Putamen (tissue), 1 donor: Measurements from ENCODE around the gene SHC3.

Source experiments
- DNase-seq: peaks from one replicate; pipeline ENCODE4 v3.0.0-alpha.2; 2016; ENCODE audit warnings: low spot score

SHC3 gene

DNA sequence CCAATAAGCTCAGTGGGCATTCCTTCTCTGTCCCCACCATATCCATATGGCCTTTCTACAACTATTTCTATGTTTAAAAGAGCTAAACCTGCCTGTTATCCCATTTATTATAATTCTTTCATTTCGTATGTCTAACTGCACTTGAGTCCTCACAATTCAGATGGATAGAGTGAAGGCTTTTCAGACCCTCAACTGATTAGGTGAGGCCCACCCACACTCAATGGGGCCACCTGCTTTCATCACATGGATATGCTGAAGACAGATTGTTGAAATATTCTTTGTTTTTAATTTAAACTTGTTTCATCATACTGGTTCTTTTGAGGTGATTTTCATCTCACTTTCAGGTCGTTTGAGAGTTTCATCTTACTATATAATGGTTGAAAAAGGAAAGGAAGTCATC is 193.0 kb downstream of the SHC3 start:
- DNase-seq, result no peak

DNA sequence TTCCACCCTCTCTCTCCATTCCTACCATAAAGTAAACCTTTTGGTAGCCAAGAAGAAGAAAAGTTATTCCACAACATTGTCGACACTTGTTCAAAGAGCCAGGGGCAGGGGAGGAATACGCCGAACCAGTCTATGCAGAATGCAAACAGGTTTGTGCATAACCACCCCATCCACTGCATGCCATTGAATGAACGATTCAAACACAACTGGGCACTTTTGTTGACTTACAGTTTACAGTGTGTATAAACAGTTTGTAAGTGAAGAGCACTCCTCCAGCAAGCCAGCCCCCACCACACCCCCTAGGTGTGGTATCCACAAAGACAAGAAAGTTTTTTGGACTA is 194.1 kb downstream of the SHC3 start:
- DNase-seq, result no peak

- no peak for DNase-seq
These were observed 194.6 kb downstream of the SHC3 start for GRCh38 chr9:88983865-88984542.

DNA sequence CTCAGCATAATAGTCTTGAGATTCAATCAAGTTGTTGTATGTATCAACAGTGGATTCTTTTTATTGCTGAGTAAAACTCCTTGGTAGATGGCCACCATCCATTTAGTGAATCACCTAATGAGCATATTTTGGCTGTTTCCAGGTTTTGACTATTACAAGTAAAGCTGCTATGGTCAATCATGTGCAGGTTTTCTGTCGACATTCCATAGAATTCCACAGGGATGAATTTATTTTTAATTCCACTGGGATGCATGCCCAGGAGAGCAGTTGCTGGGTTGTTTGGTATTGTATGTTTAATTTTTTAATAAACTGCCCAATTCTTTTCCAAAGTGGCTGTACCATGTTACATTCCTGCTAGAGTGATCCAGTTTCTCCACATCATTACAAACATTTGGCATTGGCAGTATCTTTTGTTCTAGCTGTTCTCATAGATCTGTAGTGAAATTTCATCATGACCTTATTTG is 197.8 kb downstream of the SHC3 start:
- DNase-seq, result no peak

DNA sequence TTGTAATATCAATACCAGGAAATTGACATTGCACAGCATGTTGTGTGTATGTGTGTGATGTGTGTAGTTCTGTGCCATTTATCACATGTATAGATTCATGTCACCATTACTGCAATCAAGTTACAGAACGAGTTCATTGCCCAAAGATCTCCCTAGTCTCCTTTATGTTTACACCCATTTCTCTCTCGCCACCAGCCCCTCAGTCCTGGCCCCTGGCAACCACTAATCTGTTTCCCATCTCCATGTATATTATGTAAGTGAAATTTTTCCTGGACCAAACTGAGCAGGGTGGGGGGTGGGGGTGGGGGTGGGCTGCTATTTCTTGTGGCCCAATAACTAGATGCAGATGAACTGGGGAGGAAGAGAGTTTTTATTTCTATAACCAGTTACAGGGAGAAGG is 198.8 kb downstream of the SHC3 start:
- DNase-seq, result no peak

DNA sequence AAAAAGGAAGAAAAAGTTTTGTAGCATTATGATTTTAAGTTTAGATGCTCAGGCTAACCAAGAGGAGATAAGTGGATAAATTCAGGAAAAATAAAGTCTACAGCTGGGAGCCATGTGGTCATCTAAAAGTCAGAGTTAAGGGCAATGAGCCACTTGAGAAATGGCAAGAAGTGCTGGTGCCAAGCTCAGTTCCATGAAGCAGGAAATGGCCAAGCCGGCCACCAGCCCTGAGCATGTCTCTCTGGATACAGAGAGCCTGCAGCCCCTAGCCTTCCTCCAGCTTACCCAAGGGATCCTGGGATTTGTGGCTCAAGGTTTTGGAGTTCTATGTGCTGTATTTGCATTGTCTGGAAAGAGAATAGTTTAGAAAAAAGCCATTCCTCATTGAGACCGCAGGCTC is 199.6 kb downstream of the SHC3 start:
- DNase-seq, result no peak

- no peak for DNase-seq
These were observed 200.6 kb downstream of the SHC3 start for GRCh38 chr9:88978034-88978433.

GRCh38 chr9:88976890-88977257 is 201.7 kb downstream of the SHC3 start:
- DNase-seq, result no peak

GRCh38 chr9:88975966-88976889 is 202.4 kb downstream of the SHC3 start:
- DNase-seq, result no peak

- no peak for DNase-seq
These were observed 204.0 kb downstream of the SHC3 start for GRCh38 chr9:88974641-88975040.

- DNase-seq, result no peak
These were observed 205.2 kb downstream of the SHC3 start for GRCh38 chr9:88973281-88974045.

GRCh38 chr9:88972401-88972800 is 206.2 kb downstream of the SHC3 start:
- DNase-seq, result no peak

DNA sequence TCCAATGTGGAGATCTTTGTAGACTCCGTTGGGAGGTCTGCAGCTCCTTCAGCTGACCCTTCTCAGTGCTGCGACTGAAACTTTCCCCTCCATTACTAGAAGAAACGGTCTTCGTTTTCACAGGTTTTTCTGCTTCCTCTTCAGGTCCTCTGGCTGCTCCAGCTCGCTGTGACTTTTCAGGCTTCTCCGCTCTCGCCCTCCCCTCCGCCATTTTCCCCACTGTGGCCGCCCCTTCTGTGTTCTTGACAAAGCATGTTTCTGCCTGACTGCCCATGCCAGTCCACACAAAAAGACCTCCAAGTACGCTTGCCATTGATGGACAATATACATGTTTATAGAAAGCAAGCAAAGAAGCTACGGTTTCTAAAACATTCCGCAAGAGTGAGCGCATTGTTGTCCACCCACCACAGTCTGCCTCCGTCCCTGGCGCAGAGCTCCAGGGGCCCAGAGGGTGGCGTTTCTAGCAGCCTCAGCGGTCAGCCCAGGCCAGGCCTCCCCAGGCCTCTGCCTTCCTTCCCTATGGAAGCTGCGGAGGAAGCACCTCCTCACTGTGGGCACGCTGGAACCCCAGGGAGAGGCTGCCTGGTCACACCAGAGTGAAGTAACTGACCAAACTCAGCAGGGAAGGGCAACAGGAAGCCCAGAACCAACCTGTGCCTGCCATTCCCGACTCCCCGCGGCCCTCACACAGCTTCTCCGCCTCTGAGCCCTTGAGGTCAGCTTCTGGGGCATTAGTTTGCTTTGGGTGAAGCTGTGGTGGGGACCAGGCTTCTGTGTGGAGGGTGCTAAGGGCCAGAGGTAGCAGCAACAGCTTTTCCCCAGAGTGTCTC is 207.3 kb downstream of the SHC3 start:
- no peak for DNase-seq

DNA sequence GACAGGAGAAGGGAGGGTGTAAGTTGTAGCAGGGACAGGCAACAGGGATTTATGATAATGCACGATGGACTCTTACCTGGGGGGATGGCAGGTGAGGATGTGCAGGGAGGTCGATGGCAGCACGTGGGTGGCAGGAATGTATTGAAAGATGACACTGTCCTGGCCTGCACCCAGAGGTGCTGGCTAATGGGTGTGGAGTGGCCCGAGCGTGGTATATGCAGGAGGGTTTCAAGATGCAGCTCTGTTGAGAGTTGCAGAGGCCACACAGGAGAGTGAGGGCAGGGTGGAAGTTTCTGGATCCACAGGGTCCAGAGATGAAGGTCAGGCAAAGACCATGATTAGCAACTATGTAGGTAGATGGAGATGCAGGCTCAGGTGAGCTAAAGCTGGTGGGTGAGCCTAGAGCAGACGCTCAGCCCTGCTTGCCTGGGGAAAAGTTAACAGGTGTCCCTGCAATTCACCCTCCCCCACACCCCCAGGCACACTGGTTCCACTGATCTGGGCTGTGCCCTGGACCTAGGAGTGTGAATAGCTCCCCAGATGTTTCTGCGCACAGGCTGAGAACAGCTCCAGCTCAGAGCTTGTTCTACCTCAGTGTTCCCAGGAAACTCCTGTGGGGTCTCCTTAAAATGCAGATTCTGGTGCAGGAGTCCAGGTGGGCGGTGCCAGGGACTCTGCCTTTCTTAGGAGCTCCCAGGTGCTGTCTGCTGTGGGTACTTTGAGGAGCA is 208.8 kb downstream of the SHC3 start:
- DNase-seq, result no peak

DNA sequence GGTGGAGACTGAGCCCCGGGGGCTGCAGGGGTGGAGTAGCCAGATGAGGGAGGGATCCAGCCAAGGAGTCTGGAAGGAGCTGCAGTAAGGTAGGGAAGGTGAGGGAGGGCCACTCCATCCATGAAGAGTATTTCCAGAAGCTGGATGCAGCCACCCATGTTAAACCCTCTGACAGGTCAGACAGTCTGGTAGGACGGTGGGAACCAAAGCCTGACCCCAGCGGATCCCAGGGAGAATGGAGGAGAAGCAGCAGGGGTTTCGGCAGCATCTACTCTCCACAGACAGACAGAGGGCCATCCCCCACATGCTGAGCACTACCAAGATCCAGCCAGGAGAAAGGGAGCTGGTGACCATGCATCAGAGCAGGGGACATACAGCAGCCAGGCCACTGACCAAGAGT is 209.8 kb downstream of the SHC3 start:
- DNase-seq, result no peak

DNA sequence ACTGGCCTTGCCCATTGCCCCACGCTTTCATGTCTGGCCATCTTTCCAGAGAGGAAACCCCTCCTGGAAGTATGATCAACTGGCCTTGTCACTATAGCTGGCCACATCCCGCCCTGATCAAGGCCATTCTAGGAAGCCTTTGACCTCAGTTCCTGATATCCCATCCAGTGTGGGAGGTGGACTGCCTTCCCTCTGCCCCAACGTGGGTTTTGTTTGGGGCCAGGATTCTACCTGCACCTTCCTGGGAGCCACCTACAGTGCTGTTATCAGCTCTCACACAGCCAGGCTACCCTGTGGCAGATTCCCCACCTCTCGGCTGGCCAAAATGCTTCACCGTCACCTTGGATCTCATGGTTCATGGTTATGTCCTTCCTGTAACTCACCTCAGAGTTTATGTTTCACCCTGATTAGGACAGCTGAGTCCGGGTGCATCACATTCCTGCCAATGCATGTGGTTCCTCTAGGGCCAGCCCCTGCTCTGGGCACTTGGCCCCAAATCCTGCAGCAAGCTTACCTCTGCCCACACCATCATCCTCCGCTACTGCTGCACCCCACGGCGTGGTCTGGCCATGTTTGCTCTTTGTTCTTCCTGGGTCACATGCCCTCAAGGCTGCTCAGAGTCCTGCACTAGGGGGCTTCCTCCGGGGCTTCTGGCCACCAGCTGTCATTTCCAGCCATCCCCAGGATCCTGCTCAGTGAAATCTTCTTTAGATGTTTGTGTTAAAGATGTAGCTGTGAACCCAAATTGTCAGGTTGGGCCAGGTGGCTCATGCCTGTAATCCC is 211.5 kb downstream of the SHC3 start:
- DNase-seq, result no peak

DNA sequence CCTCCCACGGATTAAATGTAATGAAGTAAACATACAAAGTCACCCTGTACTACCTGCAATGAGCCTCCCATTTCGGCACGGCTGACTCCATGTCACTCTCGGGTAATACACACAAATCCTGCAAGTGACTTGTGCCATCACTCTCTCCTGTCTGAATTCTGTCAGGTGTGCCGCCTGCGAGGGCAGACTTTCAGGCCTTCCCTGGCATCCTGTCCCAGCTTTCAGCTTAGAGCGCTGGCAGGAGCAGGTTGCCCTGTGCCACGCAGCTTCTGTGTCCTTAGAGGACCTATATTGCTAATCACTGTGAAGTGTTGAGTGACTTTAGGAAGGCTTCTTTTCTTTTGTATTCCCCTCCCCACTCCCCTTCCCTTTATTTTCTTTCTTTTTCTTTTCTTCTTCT is 213.1 kb downstream of the SHC3 start:
- no peak for DNase-seq

DNA sequence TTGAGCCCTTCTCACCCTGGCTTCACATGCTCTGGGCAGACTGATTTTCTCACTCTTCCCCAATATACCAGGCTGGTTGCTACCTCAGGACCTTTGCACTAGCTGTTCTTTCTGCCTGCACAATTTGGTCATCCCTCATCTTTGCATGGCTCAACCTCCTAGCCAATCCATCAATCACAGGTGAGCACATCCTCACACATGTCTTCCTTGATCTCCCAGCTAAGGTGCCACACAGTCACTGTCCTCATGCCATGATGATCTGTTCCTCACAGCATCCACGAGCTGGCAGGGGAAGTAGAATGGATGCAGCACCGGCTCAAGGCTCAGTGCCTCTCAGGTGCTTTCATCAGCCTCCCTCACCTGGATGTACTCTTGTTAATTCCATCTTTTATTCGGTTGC is 218.0 kb downstream of the SHC3 start:
- DNase-seq, result no peak

DNA sequence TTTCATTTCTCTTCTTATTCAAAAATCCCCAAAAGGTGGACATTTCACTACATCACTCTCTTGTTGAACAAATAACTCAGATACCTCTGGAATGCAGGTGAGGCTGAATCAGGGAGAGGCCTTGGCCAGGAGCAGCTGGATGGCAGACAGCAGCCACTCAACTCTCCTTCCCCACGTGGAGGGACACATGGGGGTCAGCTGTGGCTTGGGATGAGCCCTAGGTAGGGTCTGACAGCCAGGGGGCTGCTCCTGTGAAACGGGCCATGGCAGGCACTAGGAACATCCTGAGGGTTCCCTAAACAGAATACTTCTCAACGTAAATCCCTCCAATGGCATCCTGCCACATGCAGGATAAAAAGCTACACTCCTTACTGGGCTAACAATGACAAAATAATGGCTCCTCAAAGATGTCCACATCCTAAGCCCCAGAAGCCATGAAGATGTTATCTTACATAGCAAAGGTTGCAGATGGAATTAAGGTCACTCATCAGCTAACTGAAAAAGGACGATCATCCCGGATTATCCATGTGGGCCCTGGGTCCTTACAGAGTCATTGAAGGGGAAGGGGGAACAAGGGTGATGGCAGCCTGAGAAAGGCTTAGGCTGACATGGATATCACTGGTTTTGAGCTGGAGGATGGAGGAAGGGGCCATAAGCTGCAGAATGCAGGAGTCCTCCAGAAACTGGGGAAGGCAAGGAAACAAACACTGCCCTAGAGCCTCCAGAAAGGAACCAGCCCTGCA is 218.7 kb downstream of the SHC3 start:
- DNase-seq, result no peak

GRCh38 chr9:88957526-88957925 is 221.1 kb downstream of the SHC3 start:
- no peak for DNase-seq
